ENCODE results near the gene ALDH1B1. TPM values are rescaled to one million over a fixed set of nuclear protein-coding genes. Genes with fewer than 3 reads are reported as not detected.
A peak's percentile ranks its signal among the peaks of the same experiment; 100 is the strongest.

ALDH1B1 gene
- total and polyA plus RNA-seq, 2 of the 13 experiments (the other 11 are each of a cell fraction or from before 2014, with no cell fraction given): 45.1 to 125 TPM

GRCh38 chr9:38357350-38358114, 35.0 kb upstream of the ALDH1B1 start (continued):
- TF ChIP-seq ZNF362 (CRISPR knock-in tag; IDR thresholded peaks at IDR 0.05; ENCODE audit: borderline replicate concordance): no peak
- no peak for TF ChIP-seq MBD4 (IDR thresholded peaks at IDR 0.05; ENCODE audit: borderline replicate concordance, low read length)
- TF ChIP-seq ZIK1 (CRISPR knock-in tag; IDR thresholded peaks at IDR 0.05; ENCODE audit: borderline replicate concordance, low read depth): no peak
- no peak for TF ChIP-seq DMAP1 (CRISPR knock-in tag; IDR thresholded peaks at IDR 0.05)
- TF ChIP-seq ZNF740 (CRISPR knock-in tag; IDR thresholded peaks at IDR 0.05): no peak
- no peak for TF ChIP-seq FOXA1 (IDR thresholded peaks at IDR 0.05)
- TF ChIP-seq FOXA1 (CRISPR knock-in tag; IDR thresholded peaks at IDR 0.05): peak; percentile 53; the same call in 1 of the 2 replicates

GRCh38 chr9:38358390-38359296, 33.9 kb upstream of the ALDH1B1 start:
- Histone ChIP-seq H3K4me1 (ENCODE audit: insufficient read depth, low read length) (peaks cover 71% of the 10 kb centered on the region), H3K4me3 (replicated peaks in 1 of 3; ENCODE audit: insufficient read depth in 1 of 3, low read depth in 2 of 3, low read length in 3 of 3) (peak overlapping the region in 1 of 3 experiments; percentile 9; a peak in 1 of 6 replicates), H3K27ac (ENCODE audit: extremely low read length, insufficient read depth, low read length) (peak overlapping the region; percentile 63), H3K4me2 (ENCODE audit: low read depth, low read length) (peak overlapping the region; percentile 62), H2AFZ (ENCODE audit: low read length) (no peak overlapping the region), H3K36me3 (replicated peaks in 1 of 2; ENCODE audit: control insufficient read depth in 1 of 2, insufficient read depth in 2 of 2, low read length in 2 of 2) (no peaks in the 10 kb centered on the region), H3K9ac (ENCODE audit: insufficient read depth, low read depth, low read length) (no peak overlapping the region), H3K79me2 (ENCODE audit: insufficient read depth, low read length) (no peaks in the 10 kb centered on the region), H4K20me1 (ENCODE audit: insufficient read depth, low read length) (no peaks in the 10 kb centered on the region), H3K9me3 (ENCODE audit: low read length) (no peaks in the 10 kb centered on the region), H3K27me3 (ENCODE audit: control insufficient read depth in 1 of 2, insufficient read depth in 2 of 2, low read length in 2 of 2) (no peaks in the 10 kb centered on the region)
- FAIRE-seq (no peak), DNase-seq (ENCODE audit: low spot score) (peak; percentile 24), ATAC-seq (peak; percentile 72)
- ChIA-PET CTCF (ENCODE audit: low intra/inter-chr PET ratio, low total read pairs) (no interaction called here), POLR2A (interaction anchor here (0.9 kb wide), 1 partner anchor 17 kb away, joined by 4 read pairs; no protein-coding TSS in a partner anchor)
- in situ Hi-C loops (cut with HindIII; ENCODE audit: extremely low pct_ligation_motif_present, low pct_unique_long_range_greater_than_20kb): loop anchor here (10.0 to 25.0 kb wide), 2 partner anchors 454 to 871 kb away; partner anchors contain the start of genes POLR1E and SLC25A51
- 8% methylated on average over 7 of the region's 9 CpGs for WGBS (ENCODE audit: low lambda C conversion rate)
- no TSS peak for BruUV-seq (replicated peaks)
- intact Hi-C loops (cut with micrococcal nuclease; ENCODE audit: unreplicated experiment): no loop called here
- TF ChIP-seq ZNF121 (CRISPR knock-in tag; IDR thresholded peaks at IDR 0.05): peak; percentile 94
- TF ChIP-seq FOXA3 (CRISPR knock-in tag; IDR thresholded peaks at IDR 0.05): no peak
- TF ChIP-seq ZNF770 (CRISPR knock-in tag; IDR thresholded peaks at IDR 0.05): 0 out of 2 replicates have a peak, but pooled peaks have one; percentile 21
- no peak for TF ChIP-seq SCMH1 (CRISPR knock-in tag; IDR thresholded peaks at IDR 0.05; ENCODE audit: borderline replicate concordance)
- peak; percentile 80 for TF ChIP-seq TEAD3 (CRISPR knock-in tag; optimal IDR thresholded peaks at IDR 0.05; ENCODE audit: borderline replicate concordance)
- peak; percentile 15; the same call in 1 of the 2 replicates for TF ChIP-seq MAFF (IDR thresholded peaks at IDR 0.05; ENCODE audit: low read depth, low read length)
- no peak for TF ChIP-seq EZH2 (conservative IDR thresholded peaks at IDR 0.05; ENCODE audit: low read depth, low read length)
- peak; percentile 39 for TF ChIP-seq ZNF883 (CRISPR knock-in tag; IDR thresholded peaks at IDR 0.05; ENCODE audit: not compliant biosample characterization)
- TF ChIP-seq SPEN (CRISPR knock-in tag; IDR thresholded peaks at IDR 0.05; ENCODE audit: low read depth): 0 out of 2 replicates have a peak, but pooled peaks have one; percentile 37
- TF ChIP-seq HNF4A (CRISPR knock-in tag; IDR thresholded peaks at IDR 0.05): peak; percentile 49; the same call in 1 of the 2 replicates

All from HepG2 (cell line).